Liver (tissue), 9 donors: Measurements from ENCODE around the gene STK36. TPM values are rescaled to one million over a fixed set of nuclear protein-coding genes. Genes with fewer than 3 reads are reported as not detected.

ENCODE experiments used
- DNase-seq: peaks from one replicate; pipeline ENCODE4 v3.0.0-alpha.2; 2017; ENCODE audit warnings: low spot score
- H3K27ac ChIP-seq, 2 donors: one replicate each; pipeline ENCODE4 v1.7.0; 2013; ENCODE audit warnings: inconsistent platforms in 2 of 2, low read length in 2 of 2, control low read depth in 1 of 2, low read depth in 1 of 2, mild to moderate bottlenecking in 1 of 2
- H3K27me3 ChIP-seq, 4 donors: one replicate each; pipeline versions ENCODE4 v1.6.1 to v1.7.0; 2013; ENCODE audit warnings: low read length in 3 of 4, inconsistent platforms in 1 of 4, mild to moderate bottlenecking in 1 of 4, moderate library complexity in 1 of 4; ENCODE audit not compliant: control insufficient read depth in 4 of 4, insufficient read depth in 4 of 4
- H3K36me3 ChIP-seq, 4 donors: one replicate each; pipeline versions ENCODE4 v1.6.1 to v1.7.0; 2013; ENCODE audit warnings: low read length in 3 of 4, mild to moderate bottlenecking in 3 of 4, low read depth in 1 of 4, moderate library complexity in 1 of 4; ENCODE audit not compliant: control insufficient read depth in 4 of 4, insufficient read depth in 3 of 4
- H3K4me1 ChIP-seq, 4 donors: one replicate each; pipeline versions ENCODE4 v1.6.1 to v1.7.0; 2013; ENCODE audit warnings: low read length in 3 of 4, mild to moderate bottlenecking in 3 of 4, moderate library complexity in 1 of 4; ENCODE audit not compliant: control insufficient read depth in 4 of 4, insufficient read depth in 4 of 4
- H3K4me3 ChIP-seq, 3 donors: one replicate each; pipeline versions ENCODE4 v1.6.1 to v1.7.0; 2013; ENCODE audit warnings: low read length in 3 of 3, control low read depth in 1 of 3, low read depth in 1 of 3, mild to moderate bottlenecking in 1 of 3
- H3K9ac ChIP-seq, 2 donors: one replicate each; pipeline ENCODE4 v1.7.0; 2013; ENCODE audit warnings: low read length in 2 of 2, mild to moderate bottlenecking in 2 of 2, moderate library complexity in 2 of 2, control low read depth in 1 of 2, low read depth in 1 of 2
- H3K9me3 ChIP-seq, 4 donors: one replicate each; pipeline versions ENCODE4 v1.6.1 to v1.7.0; 2013; ENCODE audit warnings: low read length in 3 of 4; ENCODE audit not compliant: control insufficient read depth in 4 of 4
- ATF3 ChIP-seq: IDR thresholded peaks from 2 replicates; pipeline ENCODE4 v1.6.1; 2016; ENCODE audit warnings: antibody characterized with exemption
- CTCF ChIP-seq: fragments of 150-350 bp; IDR thresholded peaks from 2 replicates; pipeline ENCODE4 v1.5.1; 2017; ENCODE audit warnings: improper control_type of control experiment, low read depth, low read length; ENCODE audit not compliant: missing input control
- EGR1 ChIP-seq, 2 donors: IDR thresholded peaks; 2 replicates each; pipeline ENCODE4 v1.6.1; 2016 to 2018; ENCODE audit warnings: antibody characterized with exemption in 2 of 2, low read depth in 2 of 2
- FOXA1 ChIP-seq: IDR thresholded peaks from 2 replicates; pipeline ENCODE4 v1.6.1; 2016; ENCODE audit warnings: antibody characterized with exemption
- FOXA2 ChIP-seq: IDR thresholded peaks from 2 replicates; pipeline ENCODE4 v1.6.1; 2016; ENCODE audit warnings: antibody characterized with exemption
- GABPA ChIP-seq, 2 donors: IDR thresholded peaks in 1 of 2; conservative IDR thresholded peaks in 1 of 2; 2 replicates each; pipeline ENCODE4 v1.6.1; 2016; ENCODE audit warnings: antibody characterized with exemption in 2 of 2, mild to moderate bottlenecking in 1 of 2, moderate library complexity in 1 of 2
- HNF4A ChIP-seq, 2 donors: conservative IDR thresholded peaks; 2 replicates each; pipeline ENCODE4 v1.6.1; 2016; ENCODE audit warnings: antibody characterized with exemption in 2 of 2, mild to moderate bottlenecking in 2 of 2
- HNF4G ChIP-seq: IDR thresholded peaks from 2 replicates; pipeline ENCODE4 v1.6.1; 2016; ENCODE audit warnings: antibody characterized with exemption
- JUND ChIP-seq, 2 donors: IDR thresholded peaks; 2 replicates each; pipeline ENCODE4 v1.6.1; 2016; ENCODE audit warnings: antibody characterized with exemption in 2 of 2
- MAX ChIP-seq: IDR thresholded peaks from 2 replicates; pipeline ENCODE4 v1.6.1; 2016; ENCODE audit warnings: antibody characterized with exemption
- NR2F2 ChIP-seq: IDR thresholded peaks from 2 replicates; pipeline ENCODE4 v1.6.1; 2016; ENCODE audit warnings: antibody characterized with exemption
- RAD21 ChIP-seq, 2 donors: IDR thresholded peaks; 2 replicates each; pipeline ENCODE4 v1.6.1; 2016; ENCODE audit warnings: antibody characterized with exemption in 2 of 2, mild to moderate bottlenecking in 2 of 2
- REST ChIP-seq: IDR thresholded peaks from 2 replicates; pipeline ENCODE4 v1.6.1; 2016; ENCODE audit warnings: antibody characterized with exemption, mild to moderate bottlenecking
- RXRA ChIP-seq, 2 donors: IDR thresholded peaks; 2 replicates each; pipeline ENCODE4 v1.6.1; 2017 to 2018; ENCODE audit warnings: antibody characterized with exemption in 2 of 2, mild to moderate bottlenecking in 1 of 2
- SP1 ChIP-seq: IDR thresholded peaks from 2 replicates; pipeline ENCODE4 v1.6.1; 2018; ENCODE audit warnings: antibody characterized with exemption, mild to moderate bottlenecking
- TAF1 ChIP-seq: conservative IDR thresholded peaks from 2 replicates; pipeline ENCODE4 v1.6.1; 2016; ENCODE audit warnings: antibody characterized with exemption, mild to moderate bottlenecking
- YY1 ChIP-seq: IDR thresholded peaks from 2 replicates; pipeline ENCODE4 v1.6.1; 2016; ENCODE audit warnings: antibody characterized with exemption, mild to moderate bottlenecking
- ZBTB33 ChIP-seq: IDR thresholded peaks from 2 replicates; pipeline ENCODE4 v1.6.1; 2016; ENCODE audit warnings: antibody characterized with exemption
- WGBS: extraction: QIAGEN DNeasy Blood & Tissue Kit; methylation state at CpG from one replicate; pipeline ENCODE4 v1.1.7; 2013; 5-methylcytosine and 5-hydroxymethylcytosine counted together
- polyA plus RNA-seq, 2 donors: library from polyadenylated mRNA; stranded (reverse) in 1 of 2; unstranded in 1 of 2; fragments of 200-250 nt in 1 of 2; fragments of >200 nt in 1 of 2; fragmentation: Nextera tagmentation in 1 of 2; extraction: Ambion mirVana in 1 of 2; gene quantifications; one replicate each; pipeline versions ENCODE4 v1.2.1 to v1.2.3, GENCODE V29; 2013 to 2015
- total RNA-seq, 2 donors: library from RNA; depleted of rRNA; stranded (reverse); fragments of >200 nt; gene quantifications; one replicate each; pipeline ENCODE4 v1.2.3, GENCODE V29; 2014
- donor health status: healthy.
- donor health status: healthy.
- donor health status: healthy.
- donor health status: healthy.
- donor health status: healthy.

Gene STK36
- total RNA-seq (10 to 100 TPM in 1 of 2 donors, 1 to 10 TPM in 1; 5.1 to 17.2 TPM), polyA plus RNA-seq (1 to 10 TPM; 5.2 to 8.9 TPM)

- Histone ChIP-seq H3K27me3 (no peaks in the 10 kb centered on the region), H3K36me3 (peaks cover 7 to 16% (median 11%) of the 10 kb centered on the region in 4 donors), H3K27ac (peak within 1 kb of the TSS; percentile 44 to 46), H3K9ac (peak within 1 kb of the TSS in 1 of 2 donors; percentile 66), H3K9me3 (no peaks in the 10 kb centered on the region), H3K4me3 (peak within 1 kb of the TSS; percentile 79 to 95 (median 92)), H3K4me1 (peaks cover 5 to 19% (median 16%) of the 10 kb centered on the region in 4 donors)
- TF ChIP-seq GABPA (IDR thresholded peaks at IDR 0.05 in 1 of 2, conservative IDR thresholded peaks at IDR 0.05 in 1 of 2) (peak; percentile 98 to 99), ATF3 (no peak), HNF4G (no peak), NR2F2 (peak; percentile 44), CTCF (no peak), RXRA (IDR thresholded peaks at IDR 0.05) (peak; percentile 42 to 56), JUND (IDR thresholded peaks at IDR 0.05) (no peak), EGR1 (IDR thresholded peaks at IDR 0.05; ENCODE audit: low read depth in 2 of 2) (peak; percentile 44 to 71), MAX (peak; percentile 81), YY1 (peak; percentile 95), SP1 (peak; percentile 16), ZBTB33 (no peak), REST (no peak), TAF1 (no peak), HNF4A (conservative IDR thresholded peaks at IDR 0.05) (no peak), FOXA2 (no peak), FOXA1 (no peak), RAD21 (IDR thresholded peaks at IDR 0.05) (no peak)
- WGBS, result 1% methylated on average over 49 of the region's 49 CpGs
- peak; percentile 76 for DNase-seq
Observed at GRCh38 chr2:218671654-218672566, at the start of gene STK36, which contains the start of gene RNF25. Gene STK36 (plus strand): TSS chr2:218672086. CDS start chr2:218672830, 744 bp downstream. Gene RNF25 (minus strand): TSS chr2:218672002. CDS start chr2:218671970, 32 bp downstream.
